HG02943 (cell line): ENCODE data around the gene MICAL2.
"Not testable (repeated sequence)": the region's sequence is repeated elsewhere in the genome, so short reads cannot be mapped to it uniquely, and the experiment has no call there.

Experiments
- ATAC-seq: cut with Tn5 transposase; IDR thresholded peaks from one replicate; pipeline ENCODE4 v1.9.1; 2021; ENCODE audit warnings: mild to moderate bottlenecking, low read depth, moderate library complexity; ENCODE audit not compliant: unreplicated experiment

MICAL2 gene

DNA sequence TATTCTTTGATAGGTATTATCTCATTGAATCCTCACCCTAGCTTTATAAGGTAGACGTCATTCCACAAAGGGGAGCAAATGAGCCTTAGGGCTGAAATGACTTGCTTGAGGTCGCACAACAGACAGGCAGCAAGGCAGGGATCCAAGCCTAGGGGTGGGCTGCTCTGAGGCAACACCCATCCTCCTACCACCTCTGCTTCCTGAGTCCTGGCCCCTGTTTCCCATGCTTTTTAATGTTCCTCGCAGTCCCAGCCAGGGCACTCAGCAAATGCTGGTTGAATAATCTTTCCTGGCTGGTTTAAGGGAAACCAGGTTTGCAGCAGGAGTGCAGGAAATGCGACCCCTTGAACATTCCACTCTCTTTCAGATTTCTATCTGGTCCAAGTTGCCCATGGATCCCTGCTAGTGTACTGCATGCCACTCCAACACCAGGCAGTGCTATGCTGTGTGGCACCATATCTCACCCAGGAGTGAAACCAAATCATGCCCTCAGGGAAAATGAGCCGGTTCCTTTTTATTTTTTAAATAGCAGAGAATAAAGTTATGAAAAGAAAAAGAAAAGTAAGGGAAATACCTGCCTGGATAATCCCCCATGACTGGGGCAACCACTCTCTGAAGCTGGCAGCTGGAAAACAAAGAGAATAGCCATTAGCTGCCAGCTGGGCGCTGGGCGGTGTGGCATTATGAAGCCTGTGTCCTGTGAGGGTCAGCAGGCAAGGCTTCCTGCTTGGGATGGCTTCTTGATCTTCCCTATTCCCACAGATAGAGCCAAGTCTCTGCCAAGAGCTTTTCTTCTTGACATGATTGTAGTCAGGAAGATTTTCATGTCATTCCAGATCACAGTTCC lies 21.8 kb downstream of the MICAL2 start:
- no peak for ATAC-seq

DNA sequence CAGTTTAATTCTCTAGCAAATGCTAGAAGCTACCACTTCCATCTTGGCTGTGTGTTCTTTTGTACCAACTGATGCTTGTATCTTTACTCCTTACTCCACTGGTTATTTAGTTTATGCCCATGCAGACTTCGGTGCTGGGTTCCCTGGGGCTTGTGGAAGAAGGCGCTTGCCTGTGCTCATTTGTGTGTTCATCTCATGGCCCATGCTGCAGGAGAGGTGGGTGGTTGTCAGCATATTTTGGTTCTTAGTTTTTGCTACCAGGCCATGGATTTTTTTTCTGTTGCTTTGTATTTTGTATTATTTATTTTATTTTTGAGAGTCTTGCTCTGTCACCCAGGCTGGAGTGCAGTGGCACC lies 22.4 kb downstream of the MICAL2 start:
- no peak for ATAC-seq

DNA sequence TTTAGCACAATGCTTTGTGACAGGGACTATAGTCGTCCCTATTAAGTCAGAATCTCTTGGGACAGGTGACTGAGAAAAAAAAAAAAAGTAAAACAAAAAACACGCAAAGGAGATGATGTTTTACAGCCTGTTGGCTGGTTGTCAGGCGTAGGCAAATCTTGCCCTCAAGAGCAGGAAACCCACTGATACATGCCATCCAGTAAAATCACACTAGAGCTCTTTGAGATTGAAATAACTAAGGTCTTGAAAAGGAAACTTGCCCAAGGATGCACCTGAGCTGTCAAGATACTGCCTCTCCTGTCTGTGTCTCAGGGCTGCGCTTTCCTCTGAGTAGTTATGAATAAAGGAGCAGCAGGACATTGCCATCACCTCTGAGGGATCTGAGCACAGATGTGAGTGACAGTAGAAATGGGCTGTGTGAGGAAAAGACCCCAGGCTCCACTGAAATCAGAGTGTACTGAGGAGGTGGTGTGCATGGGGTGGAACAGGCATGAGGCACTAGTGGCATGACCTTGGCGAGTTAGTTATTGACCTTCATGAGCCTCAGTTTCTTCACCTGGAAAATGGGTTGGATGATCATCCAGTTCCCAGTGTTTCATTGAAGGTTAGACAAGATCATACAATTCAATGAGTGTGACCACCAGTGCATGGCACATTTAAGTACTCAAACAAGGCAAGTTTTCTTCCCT lies 23.3 kb downstream of the MICAL2 start:
- ATAC-seq: no peak

DNA sequence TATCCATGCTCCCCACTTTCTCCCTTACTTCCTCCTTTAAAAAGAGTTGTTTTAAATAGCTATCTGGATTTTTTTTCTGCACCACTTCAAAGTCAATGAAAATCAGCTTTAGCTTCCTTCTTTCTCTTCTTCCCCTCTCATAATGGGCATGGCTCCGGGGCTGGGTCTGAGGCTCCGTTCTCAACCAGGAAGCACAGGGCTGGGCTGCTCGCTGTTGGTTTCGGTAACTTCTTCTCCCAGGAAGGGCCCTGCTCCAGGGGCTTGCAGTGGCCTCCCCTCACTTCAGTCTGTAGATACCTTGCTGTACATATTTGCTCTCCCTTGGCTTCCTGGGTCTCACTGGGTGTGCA lies 23.8 kb downstream of the MICAL2 start:
- ATAC-seq: no peak

DNA sequence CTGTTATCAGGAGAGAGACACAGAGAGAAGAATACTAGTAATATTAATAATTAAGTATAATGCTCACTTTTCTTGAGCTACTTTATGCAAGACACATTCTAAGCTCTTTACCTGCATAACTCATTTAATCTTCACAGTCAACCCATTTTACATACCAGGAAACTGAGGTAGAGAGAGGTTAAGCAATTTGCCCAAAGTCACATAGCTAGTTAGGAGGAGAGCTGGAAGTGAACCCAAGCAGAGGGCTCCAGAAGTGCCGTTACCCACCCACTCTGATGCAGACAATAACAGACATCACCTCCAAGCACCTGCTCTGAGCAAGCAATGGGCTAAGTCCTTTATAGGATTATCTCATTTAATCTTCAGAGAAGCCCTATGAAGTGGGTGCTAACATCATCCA lies 24.8 kb downstream of the MICAL2 start:
- ATAC-seq: no peak

GRCh38 chr11:12137005-12137690 lies 26.8 kb downstream of the MICAL2 start:
- no peak for ATAC-seq

- no peak for ATAC-seq
Measured at GRCh38 chr11:12137938-12138731, 27.7 kb downstream of the MICAL2 start.

GRCh38 chr11:12139144-12139881 lies 28.9 kb downstream of the MICAL2 start:
- no peak for ATAC-seq

GRCh38 chr11:12140186-12140793 lies 29.9 kb downstream of the MICAL2 start:
- ATAC-seq: no peak

GRCh38 chr11:12141283-12141682 lies 30.9 kb downstream of the MICAL2 start:
- ATAC-seq: no peak

DNA sequence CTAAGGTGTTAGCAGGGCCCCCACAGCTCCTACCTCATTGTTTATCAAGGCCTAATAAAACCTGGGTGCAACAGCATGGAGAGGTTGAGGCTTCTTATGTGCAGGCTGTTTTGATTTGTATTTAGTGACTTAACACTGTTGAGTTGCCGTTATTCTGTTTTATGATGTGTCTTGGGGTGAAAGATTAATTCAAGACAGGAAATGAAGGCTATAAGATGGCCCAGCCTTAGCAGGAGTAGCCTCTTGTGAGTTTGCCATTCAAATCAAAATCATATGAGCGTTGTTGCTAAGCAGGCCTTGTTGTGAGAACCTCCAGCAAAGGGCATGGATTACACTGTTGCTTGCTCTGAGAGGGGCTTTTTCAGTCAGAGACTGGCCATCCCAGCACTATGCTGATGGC lies 31.8 kb downstream of the MICAL2 start:
- ATAC-seq: no peak

DNA sequence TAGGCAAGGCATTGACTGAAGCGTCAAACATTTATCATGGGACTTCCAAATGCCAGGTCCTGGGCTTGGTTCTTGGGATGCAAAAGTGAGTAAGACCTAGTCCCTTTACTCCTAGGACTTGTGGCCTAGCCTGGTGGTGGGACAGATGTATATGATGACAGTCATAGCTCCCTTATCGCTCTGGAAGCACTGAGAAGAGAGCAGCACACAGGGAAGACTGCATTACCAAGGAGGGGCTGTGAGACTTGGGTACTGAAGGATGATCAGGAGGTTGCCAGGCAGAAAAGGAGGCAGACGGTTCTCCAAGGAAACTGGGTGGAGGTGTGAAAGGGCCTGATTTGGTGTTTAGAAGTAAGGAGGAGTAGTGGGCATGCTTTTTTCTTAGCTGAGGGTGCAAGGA lies 32.5 kb downstream of the MICAL2 start:
- no peak for ATAC-seq

DNA sequence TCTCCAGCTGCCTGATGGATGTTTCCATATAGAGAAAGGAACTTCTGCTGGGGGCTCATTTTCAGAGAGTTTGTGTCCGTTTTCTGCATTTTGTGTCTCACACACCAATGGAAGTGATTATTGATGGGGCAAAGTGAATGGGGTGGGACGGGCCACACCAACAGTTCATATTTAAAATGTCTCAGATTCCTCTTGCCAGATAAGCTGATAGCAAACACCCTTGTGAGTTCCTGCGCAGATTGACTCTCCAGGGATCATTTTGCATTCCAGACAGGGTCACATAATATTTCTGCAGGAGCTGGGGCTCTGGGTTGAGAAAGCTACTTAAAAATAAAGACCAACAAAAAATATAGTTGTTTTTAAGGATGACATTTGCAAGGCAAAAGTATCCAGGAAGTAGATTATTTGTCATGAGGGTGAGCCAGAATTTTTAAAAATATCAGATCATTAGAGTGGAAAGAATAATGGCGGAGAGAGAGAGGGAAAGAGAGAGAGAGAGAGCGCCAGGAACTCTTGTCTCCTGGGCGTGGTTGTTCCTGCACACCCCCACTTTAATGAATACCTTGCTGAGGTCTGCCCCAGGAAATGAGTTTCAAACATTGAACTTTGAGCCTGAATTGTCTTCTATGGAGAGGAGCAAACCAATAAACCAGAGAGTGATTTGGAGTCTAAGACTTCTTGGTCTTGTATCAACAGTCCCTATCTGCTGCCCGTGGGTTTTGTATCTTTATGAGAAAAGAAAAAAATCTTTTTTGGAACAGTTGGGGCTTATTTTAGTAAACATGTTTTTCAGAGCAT lies 33.3 kb downstream of the MICAL2 start:
- no peak for ATAC-seq

GRCh38 chr11:12144330-12145174 lies 34.2 kb downstream of the MICAL2 start:
- ATAC-seq: no peak

- ATAC-seq: not testable (repeated sequence)
Measured at GRCh38 chr11:12146678-12147077, 36.3 kb downstream of the MICAL2 start.

DNA sequence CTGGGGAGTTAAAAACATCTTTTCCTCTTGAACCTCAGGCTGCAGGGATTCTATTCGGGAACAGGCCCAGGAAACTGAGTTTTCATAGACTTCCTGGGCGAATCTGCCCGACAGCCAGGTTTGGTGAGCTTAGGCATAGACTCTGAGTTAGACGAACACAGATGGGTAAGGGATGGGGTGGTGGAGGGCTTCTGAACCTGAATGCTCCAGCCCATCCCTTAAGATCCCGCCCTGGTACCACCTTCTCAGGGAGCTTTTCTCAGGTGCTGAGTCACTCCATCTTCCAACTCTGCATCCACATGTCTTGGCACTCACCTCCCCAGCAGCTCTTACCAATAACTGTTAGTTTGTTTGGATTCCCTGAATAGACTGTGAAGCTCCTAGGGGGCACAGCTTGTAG lies 37.4 kb downstream of the MICAL2 start:
- ATAC-seq: no peak

GRCh38 chr11:12148466-12148865 lies 38.1 kb downstream of the MICAL2 start:
- no peak for ATAC-seq

DNA sequence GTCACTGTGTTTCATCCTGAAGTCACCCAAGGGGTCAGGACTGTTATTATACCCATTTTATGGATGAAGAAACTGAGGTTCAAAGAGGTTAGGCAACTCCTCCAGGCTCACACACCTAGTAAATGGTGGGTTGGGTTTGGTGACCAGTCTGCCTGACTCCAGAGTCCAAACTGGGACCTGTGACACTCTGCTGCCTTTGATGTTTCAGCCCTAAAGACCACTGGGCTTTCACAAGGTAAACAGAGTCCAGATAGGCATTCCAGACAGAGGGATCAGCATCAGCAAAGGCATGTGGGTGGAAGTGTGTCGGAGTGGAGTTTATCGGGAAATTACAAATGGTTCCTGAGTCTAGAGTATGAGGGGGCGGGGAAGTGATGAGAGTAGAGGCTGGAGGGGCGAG lies 38.5 kb downstream of the MICAL2 start:
- no peak for ATAC-seq
